ENCODE results near the gene COL11A1. TPM values are rescaled to one million over a fixed set of nuclear protein-coding genes. Genes with fewer than 3 reads are reported as not detected.

COL11A1 gene
- total and polyA plus RNA-seq, 12 donors = 0.27 to 61.9 (median 2.5) TPM

DNA sequence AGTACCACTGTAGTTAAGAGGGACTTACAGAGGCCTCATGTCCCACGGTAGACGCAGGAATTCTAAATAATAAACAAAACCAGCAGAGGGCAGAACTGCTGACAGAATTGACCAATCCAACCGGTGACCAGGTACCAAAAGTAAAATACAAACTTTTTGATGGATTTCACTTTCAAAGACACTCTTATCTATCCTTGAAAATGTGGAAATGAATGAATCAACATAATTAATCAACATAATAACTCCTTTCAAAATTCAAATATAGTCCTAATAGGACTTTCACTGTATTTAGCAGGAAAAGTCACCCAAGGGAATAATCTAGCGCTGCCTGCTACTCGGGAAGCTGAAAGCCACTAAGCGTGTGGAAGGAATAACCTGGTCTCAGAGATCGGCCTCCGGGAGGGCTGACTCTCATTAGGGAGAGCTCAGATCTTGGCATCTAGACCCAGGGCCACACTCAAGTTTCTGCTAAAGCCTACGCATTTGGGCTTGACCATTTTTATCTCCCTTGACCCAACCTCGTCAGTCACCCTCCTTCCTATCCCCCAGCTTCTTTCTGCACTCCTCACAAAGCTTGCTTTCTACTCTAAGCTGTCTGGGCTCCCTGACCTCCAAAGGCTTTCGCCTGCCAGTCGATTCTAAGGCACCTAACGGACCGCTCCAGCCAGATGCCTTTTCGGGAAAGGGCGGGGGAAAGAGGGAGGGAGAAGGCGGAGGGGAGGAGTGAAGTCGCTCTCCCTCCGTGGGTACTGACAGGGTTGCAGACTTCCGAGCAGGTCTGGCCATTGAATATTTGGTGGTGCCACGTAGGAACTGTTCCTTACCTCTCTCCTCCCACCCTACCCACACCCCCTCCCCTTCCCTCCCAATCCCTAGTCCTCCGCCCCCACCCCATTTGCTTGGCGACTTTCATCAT lies 1.6 kb downstream of the COL11A1 start:
- Histone ChIP-seq H3K4me1 (replicated peaks in 1 of 2) (peaks cover 0 to 21% of the 10 kb centered on the region in 2 donors), H3K4me3 (peak overlapping the region in 3 of 4 donors; percentile 21 to 55 (median 25)), H3K9me3 (replicated peaks in 1 of 3) (no peaks in the 10 kb centered on the region), H3K36me3 (replicated peaks in 1 of 2) (no peaks in the 10 kb centered on the region), H3K27me3 (no peaks in the 10 kb centered on the region), H3K27ac (peak overlapping the region in 1 of 5 donors; percentile 18)
- WGBS, 4 donors = 1 to 3% (median 1%) methylated on average over 21 to 23 of the region's 23 CpGs
- intact Hi-C loops (cut with DNase I) = loop anchor here (2.0 to 10.0 kb wide), 3 partner anchors 348 to 406 kb away; no protein-coding TSS in a partner anchor
- TF ChIP-seq, protein P1, sequence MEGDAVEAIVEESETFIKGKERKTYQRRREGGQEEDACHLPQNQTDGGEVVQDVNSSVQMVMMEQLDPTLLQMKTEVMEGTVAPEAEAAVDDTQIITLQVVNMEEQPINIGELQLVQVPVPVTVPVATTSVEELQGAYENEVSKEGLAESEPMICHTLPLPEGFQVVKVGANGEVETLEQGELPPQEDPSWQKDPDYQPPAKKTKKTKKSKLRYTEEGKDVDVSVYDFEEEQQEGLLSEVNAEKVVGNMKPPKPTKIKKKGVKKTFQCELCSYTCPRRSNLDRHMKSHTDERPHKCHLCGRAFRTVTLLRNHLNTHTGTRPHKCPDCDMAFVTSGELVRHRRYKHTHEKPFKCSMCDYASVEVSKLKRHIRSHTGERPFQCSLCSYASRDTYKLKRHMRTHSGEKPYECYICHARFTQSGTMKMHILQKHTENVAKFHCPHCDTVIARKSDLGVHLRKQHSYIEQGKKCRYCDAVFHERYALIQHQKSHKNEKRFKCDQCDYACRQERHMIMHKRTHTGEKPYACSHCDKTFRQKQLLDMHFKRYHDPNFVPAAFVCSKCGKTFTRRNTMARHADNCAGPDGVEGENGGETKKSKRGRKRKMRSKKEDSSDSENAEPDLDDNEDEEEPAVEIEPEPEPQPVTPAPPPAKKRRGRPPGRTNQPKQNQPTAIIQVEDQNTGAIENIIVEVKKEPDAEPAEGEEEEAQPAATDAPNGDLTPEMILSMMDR (IDR thresholded peaks at IDR 0.05) = peak; percentile 26 to 64 (median 55)
- no peak for TF ChIP-seq POLR2A (IDR thresholded peaks at IDR 0.05)
- DNase-seq = peak; percentile 24 to 61 (median 35)

DNA sequence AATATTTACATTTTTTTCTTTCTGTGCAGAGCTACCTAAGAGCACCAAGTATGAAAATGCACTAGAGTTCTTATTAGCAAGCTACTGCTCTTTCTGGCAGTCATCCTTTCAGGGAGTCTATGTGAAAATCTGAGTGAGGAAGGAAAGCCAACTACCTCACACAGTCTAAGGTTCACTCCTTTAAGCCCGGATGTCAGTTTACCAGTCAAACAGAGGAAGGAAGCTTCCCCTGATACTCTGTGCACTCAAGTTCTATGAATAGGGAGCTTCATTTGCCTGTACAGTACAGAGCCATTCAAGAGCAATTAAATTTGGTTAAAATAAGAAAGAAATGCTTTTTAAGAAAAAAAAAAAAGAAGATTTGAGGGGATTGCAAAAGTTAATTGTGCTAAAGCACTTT lies 6.9 kb downstream of the COL11A1 start:
- H3K36me3 ChIP-seq (replicated peaks in 1 of 2) = no peaks in the 10 kb centered on the region
- no peak overlapping the region for H3K27ac ChIP-seq
- TF ChIP-seq, protein P1 (IDR thresholded peaks at IDR 0.05) = no peak
- no peak for TF ChIP-seq POLR2A (IDR thresholded peaks at IDR 0.05)
- no peaks in the 10 kb centered on the region for H3K27me3 ChIP-seq
- intact Hi-C loops (cut with DNase I) = loop anchor here (10.0 kb wide), 2 partner anchors 353 to 363 kb away; no protein-coding TSS in a partner anchor
- H3K4me3 ChIP-seq = no peak overlapping the region
- DNase-seq = no peak
- H3K4me1 ChIP-seq (replicated peaks in 1 of 2) = no peaks in the 10 kb centered on the region
- H3K9me3 ChIP-seq (replicated peaks in 1 of 3) = no peaks in the 10 kb centered on the region
- 39 to 86% (median 73%) methylated on average over 1 of the region's 1 CpG for WGBS, 4 donors

DNA sequence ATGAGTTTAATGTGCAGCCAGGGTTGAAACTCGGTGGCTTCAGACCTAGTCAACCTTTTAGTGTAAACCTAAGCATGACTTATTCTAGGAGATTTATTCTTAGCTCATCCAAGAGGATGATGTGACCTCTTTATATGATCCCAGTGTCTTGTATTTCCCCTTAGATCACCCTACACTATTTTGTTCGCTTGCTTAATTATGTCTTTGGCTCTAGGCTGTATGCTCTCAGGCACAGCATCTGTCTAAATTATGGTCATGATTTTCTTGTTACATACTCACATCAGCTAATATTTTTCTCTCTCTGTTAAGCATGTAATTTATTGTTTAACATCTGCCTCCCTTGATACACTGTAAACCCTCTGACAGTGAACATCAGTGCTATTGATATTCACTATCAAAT lies 19.1 kb downstream of the COL11A1 start:
- no peaks in the 10 kb centered on the region for H3K4me1 ChIP-seq (replicated peaks in 1 of 2)
- no peak overlapping the region for H3K27ac ChIP-seq
- no peaks in the 10 kb centered on the region for H3K9me3 ChIP-seq (replicated peaks in 1 of 3)
- WGBS, 4 donors = 82 to 90% (median 85%) methylated on average over 2 of the region's 2 CpGs
- DNase-seq = no peak
- no peaks in the 10 kb centered on the region for H3K36me3 ChIP-seq (replicated peaks in 1 of 2)
- H3K27me3 ChIP-seq = no peaks in the 10 kb centered on the region
- intact Hi-C loops (cut with DNase I) = no loop called here
- no peak overlapping the region for H3K4me3 ChIP-seq
- TF ChIP-seq POLR2A (IDR thresholded peaks at IDR 0.05) = no peak
- TF ChIP-seq, protein P1 (IDR thresholded peaks at IDR 0.05) = no peak

DNA sequence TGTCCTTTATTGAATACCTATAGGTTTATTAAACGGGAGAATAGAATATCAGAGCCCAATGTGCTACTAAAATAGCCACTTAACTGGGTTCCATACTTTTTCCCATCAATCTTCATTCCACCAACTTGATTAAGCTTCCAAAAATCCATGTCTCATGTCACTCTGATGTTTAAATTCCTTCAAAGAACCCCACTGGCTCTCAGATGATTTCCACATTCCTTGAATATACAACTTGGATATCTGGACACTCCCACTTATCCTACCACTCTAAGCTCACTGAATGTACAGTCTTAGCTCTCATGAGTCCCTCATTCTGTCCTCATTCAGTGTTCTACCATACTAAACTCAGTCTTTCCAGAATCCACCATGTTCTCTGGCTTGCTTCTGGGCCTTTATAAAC lies 21.1 kb downstream of the COL11A1 start:
- H3K4me1 ChIP-seq (replicated peaks in 1 of 2) = no peaks in the 10 kb centered on the region
- H3K4me3 ChIP-seq = no peak overlapping the region
- no peaks in the 10 kb centered on the region for H3K27me3 ChIP-seq
- WGBS, 4 donors = 70 to 81% (median 77%) methylated on average over 1 of the region's 1 CpG
- H3K36me3 ChIP-seq (replicated peaks in 1 of 2) = no peaks in the 10 kb centered on the region
- TF ChIP-seq, protein P1 (IDR thresholded peaks at IDR 0.05) = no peak
- TF ChIP-seq POLR2A (IDR thresholded peaks at IDR 0.05) = no peak
- H3K9me3 ChIP-seq (replicated peaks in 1 of 3) = no peaks in the 10 kb centered on the region
- no peak overlapping the region for H3K27ac ChIP-seq
- intact Hi-C loops (cut with DNase I) = no loop called here
- no peak for DNase-seq

All from adrenal gland (tissue), 12 donors.